ENCODE data around the gene MGAT5B.

GRCh38 chr17:76983075-76983775 is 115.0 kb downstream of the MGAT5B start:
- no peak for TF ChIP-seq CTCF (IDR thresholded peaks at IDR 0.05)
- no peak for TF ChIP-seq POLR2A (IDR thresholded peaks at IDR 0.05)
